AG10803 (cell line): ENCODE measurements around the gene EPB41L3.

Experiments used
- DNase-seq: peaks from one replicate; pipeline ENCODE4 v3.0.0; 2010; ENCODE audit warnings: low read depth
- H3K4me3 ChIP-seq: 2 replicates; pipeline ENCODE4 v1.5.1; 2011; ENCODE audit warnings: mild to moderate bottlenecking, low read length, control low read depth
- CTCF ChIP-seq: conservative IDR thresholded peaks from 2 replicates; pipeline ENCODE4 v1.5.1; 2011; ENCODE audit warnings: mild to moderate bottlenecking, low read length, control low read depth, inconsistent platforms

Gene EPB41L3

GRCh38 chr18:5389356-5389755 is 154.4 kb downstream of the EPB41L3 start:
- DNase-seq = no peak
- no peak for TF ChIP-seq CTCF
- no peak overlapping the region for H3K4me3 ChIP-seq

GRCh38 chr18:5388896-5389295 is 154.9 kb downstream of the EPB41L3 start:
- TF ChIP-seq CTCF = no peak
- DNase-seq = no peak
- H3K4me3 ChIP-seq = no peak overlapping the region

GRCh38 chr18:5380586-5380985 is 163.2 kb downstream of the EPB41L3 start:
- DNase-seq = no peak
- H3K4me3 ChIP-seq = no peak overlapping the region
- TF ChIP-seq CTCF = no peak

- no peak overlapping the region for H3K4me3 ChIP-seq
- no peak for TF ChIP-seq CTCF
- no peak for DNase-seq
Observed at GRCh38 chr18:5376986-5377385, 166.8 kb downstream of the EPB41L3 start.

- TF ChIP-seq CTCF = no peak
- DNase-seq = peak; percentile 3
- H3K4me3 ChIP-seq = no peak overlapping the region
Observed at GRCh38 chr18:5370332-5370731, 173.5 kb downstream of the EPB41L3 start.

- TF ChIP-seq CTCF = no peak
- no peak for DNase-seq
- no peak overlapping the region for H3K4me3 ChIP-seq
Observed at GRCh38 chr18:5369513-5369912, 174.3 kb downstream of the EPB41L3 start.

- H3K4me3 ChIP-seq = no peak overlapping the region
- DNase-seq = no peak
- TF ChIP-seq CTCF = no peak
Observed at GRCh38 chr18:5365443-5365842, 178.4 kb downstream of the EPB41L3 start.
